Mesodermal cell (in vitro differentiated cells): ENCODE measurements around the gene ELP4.
"Not testable (repeated sequence)": the region's sequence is repeated elsewhere in the genome, so short reads cannot be mapped to it uniquely, and the experiment has no call there.

Experiments
- H3K27ac ChIP-seq: 2 replicates; pipeline ENCODE4 v1.7.0; 2013; ENCODE audit warnings: mild to moderate bottlenecking, low read depth, low read length, moderate library complexity; ENCODE audit not compliant: severe bottlenecking
- H3K36me3 ChIP-seq: 2 replicates; pipeline ENCODE4 v1.7.1; 2013; ENCODE audit warnings: mild to moderate bottlenecking, low read length, moderate library complexity; ENCODE audit not compliant: control insufficient read depth, insufficient read depth
- H3K4me1 ChIP-seq: one replicate; pipeline ENCODE4 v1.7.1; 2013; ENCODE audit warnings: mild to moderate bottlenecking, low read length; ENCODE audit not compliant: insufficient read depth, control insufficient read depth, poor library complexity, severe bottlenecking
- H3K4me3 ChIP-seq: 2 replicates; pipeline ENCODE4 v1.7.0; 2013; ENCODE audit warnings: low read length, control low read depth, mild to moderate bottlenecking; ENCODE audit not compliant: insufficient read depth, poor library complexity, severe bottlenecking; ENCODE audit errors: extremely low read depth
- H3K9me3 ChIP-seq: 2 replicates; pipeline ENCODE4 v1.7.1; 2013; ENCODE audit warnings: mild to moderate bottlenecking, low read length, moderate library complexity; ENCODE audit not compliant: control insufficient read depth
- WGBS, 2 experiments: methylation state at CpG; one replicate each; pipeline ENCODE4 v1.1.5; 2013; ENCODE audit warnings: missing lambda C conversion rate in 2 of 2; ENCODE audit not compliant: insufficient coverage in 2 of 2; 5-methylcytosine and 5-hydroxymethylcytosine counted together

The ELP4 gene

GRCh38 chr11:31664954-31665353, 155.4 kb downstream of the ELP4 start:
- H3K36me3 ChIP-seq, result no peaks in the 10 kb centered on the region
- no peaks in the 10 kb centered on the region for H3K9me3 ChIP-seq
- 86 to 100% methylated on average over 1 of the region's 3 CpGs for WGBS, 2 experiments
- H3K4me1 ChIP-seq, result no peaks in the 10 kb centered on the region
- H3K4me3 ChIP-seq, result no peak overlapping the region
- no peak overlapping the region for H3K27ac ChIP-seq

GRCh38 chr11:31671681-31672080, 162.1 kb downstream of the ELP4 start:
- 90 to 100% methylated on average over 1 of the region's 2 CpGs for WGBS, 2 experiments
- Histone ChIP-seq H3K4me3 (no peak overlapping the region), H3K27ac (no peak overlapping the region), H3K9me3 (no peaks in the 10 kb centered on the region), H3K4me1 (no peaks in the 10 kb centered on the region), H3K36me3 (no peaks in the 10 kb centered on the region)

DNA sequence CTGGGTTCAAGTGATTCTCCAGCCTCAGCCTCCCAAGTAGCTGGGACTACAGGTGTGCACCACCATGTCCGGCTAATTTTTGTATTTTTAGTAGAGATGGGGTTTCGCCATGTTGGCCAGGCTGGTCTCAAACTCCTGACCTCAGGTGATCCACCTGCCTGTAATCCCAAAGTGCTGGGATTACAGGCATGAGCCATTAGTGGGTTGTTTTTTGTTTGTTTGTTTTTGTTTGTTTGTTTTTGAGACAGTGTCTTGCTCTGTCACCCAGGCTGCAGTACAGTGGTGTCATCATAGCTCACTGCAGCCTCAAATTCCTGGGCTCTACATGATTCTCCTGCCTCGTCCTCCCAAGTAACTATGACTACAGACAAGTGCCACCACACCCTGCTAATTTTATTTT, 163.5 kb downstream of the ELP4 start:
- H3K4me3 ChIP-seq, H3K27ac ChIP-seq, H3K9me3 ChIP-seq, H3K4me1 ChIP-seq, H3K36me3 ChIP-seq: not testable (repeated sequence)
- 67% methylated on average over 1 of the region's 3 CpGs; no CpG with 5 or more reads in 1 of the 2 experiments for WGBS, 2 experiments

DNA sequence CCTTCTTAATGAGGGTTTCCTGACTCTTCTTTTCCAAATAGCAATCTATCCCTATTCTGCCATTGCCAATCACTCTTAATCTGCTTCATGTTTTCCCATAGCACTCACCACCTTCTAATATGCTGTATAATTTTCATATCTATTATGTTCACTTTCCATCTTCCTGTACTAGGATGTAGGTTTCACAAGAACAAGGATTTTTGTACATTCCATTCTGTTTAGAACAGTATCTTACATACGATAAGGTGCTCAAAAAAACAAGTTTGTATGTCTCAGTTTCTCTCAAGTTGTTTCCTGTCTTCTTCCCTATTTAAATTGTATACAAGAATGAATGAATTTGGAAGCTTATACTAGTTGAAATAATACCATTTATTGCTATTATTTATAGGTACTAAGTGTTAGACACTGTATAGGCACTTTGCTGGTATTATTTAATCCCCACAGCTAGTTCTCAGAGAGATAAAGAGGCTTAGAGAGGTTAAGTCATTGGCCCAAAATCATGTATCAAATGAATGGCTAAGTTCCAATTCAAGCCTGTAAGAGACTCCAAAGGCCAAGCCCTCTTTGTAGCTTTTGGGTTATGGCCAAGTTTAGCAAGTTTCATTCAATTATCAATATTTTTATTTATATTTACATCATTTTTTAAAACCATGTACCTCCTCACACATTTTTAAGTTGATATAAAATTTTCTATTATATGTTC, 166.9 kb downstream of the ELP4 start:
- H3K4me1 ChIP-seq, result no peaks in the 10 kb centered on the region
- no peak overlapping the region for H3K27ac ChIP-seq
- H3K9me3 ChIP-seq, result no peaks in the 10 kb centered on the region
- H3K36me3 ChIP-seq, result no peaks in the 10 kb centered on the region
- no CpG with 5 or more reads among the region's 1 CpG for WGBS, 2 experiments
- H3K4me3 ChIP-seq, result no peak overlapping the region

DNA sequence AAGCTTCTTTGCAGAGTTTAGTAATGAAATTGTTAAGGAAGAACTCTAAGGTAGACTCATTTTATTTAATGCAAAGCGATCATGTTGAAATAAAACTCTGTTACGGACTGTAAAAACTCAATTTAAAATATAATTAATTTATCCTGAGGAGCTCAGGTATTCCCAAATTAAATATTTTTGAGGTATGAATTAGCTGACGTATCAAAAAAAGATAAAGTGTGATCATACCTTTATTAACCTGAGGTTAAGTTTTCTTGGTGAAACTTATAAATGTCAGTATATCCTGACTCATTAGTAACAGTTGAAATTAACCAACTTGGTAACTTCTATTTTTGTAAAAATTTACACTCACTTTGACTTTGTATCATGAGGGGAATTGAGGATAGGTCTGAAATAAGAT, 171.2 kb downstream of the ELP4 start:
- Histone ChIP-seq H3K4me1 (no peaks in the 10 kb centered on the region), H3K27ac (no peak overlapping the region), H3K4me3 (no peak overlapping the region), H3K36me3 (no peaks in the 10 kb centered on the region), H3K9me3 (no peaks in the 10 kb centered on the region)
- WGBS, 2 experiments, result no CpG with 5 or more reads among the region's 3 CpGs

DNA sequence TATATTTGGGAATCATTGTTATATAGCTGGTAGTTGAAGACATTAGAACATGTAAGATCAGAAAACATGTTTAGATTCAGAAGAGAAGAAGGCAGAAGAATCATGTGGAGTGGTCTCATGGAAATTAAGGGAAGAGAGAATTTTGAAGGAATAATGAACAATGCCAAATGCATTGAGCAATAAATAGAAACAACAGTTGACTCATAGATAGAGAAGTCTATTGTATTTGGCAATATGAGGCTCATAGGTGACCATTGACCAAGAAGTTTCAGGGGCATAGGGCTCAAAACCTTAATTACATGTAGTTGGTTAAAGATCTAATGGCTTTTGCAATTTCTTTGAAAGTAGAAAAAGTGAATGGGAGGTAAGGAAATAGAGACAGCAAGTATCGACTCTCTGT, 177.7 kb downstream of the ELP4 start:
- Histone ChIP-seq H3K9me3 (no peaks in the 10 kb centered on the region), H3K27ac (no peak overlapping the region), H3K4me1 (no peaks in the 10 kb centered on the region), H3K36me3 (no peaks in the 10 kb centered on the region), H3K4me3 (no peak overlapping the region)
- no CpG with 5 or more reads among the region's 1 CpG for WGBS, 2 experiments

- Histone ChIP-seq H3K4me3 (no peak overlapping the region), H3K4me1 (no peaks in the 10 kb centered on the region), H3K9me3 (no peaks in the 10 kb centered on the region), H3K27ac (no peak overlapping the region), H3K36me3 (no peaks in the 10 kb centered on the region)
- WGBS, 2 experiments, result 95% methylated on average over 3 of the region's 4 CpGs; no CpG with 5 or more reads in 1 of the 2 experiments
Observed at GRCh38 chr11:31687861-31688260, 178.3 kb downstream of the ELP4 start.

- Histone ChIP-seq H3K4me1 (no peaks in the 10 kb centered on the region), H3K4me3 (no peak overlapping the region), H3K36me3 (no peaks in the 10 kb centered on the region), H3K27ac (no peak overlapping the region), H3K9me3 (no peaks in the 10 kb centered on the region)
Observed at GRCh38 chr11:31689559-31689958, 180.0 kb downstream of the ELP4 start.

GRCh38 chr11:31690041-31690440, 180.5 kb downstream of the ELP4 start:
- WGBS, 2 experiments, result 100% methylated on average over 1 of the region's 2 CpGs; no CpG with 5 or more reads in 1 of the 2 experiments
- Histone ChIP-seq H3K9me3 (no peaks in the 10 kb centered on the region), H3K36me3 (no peaks in the 10 kb centered on the region), H3K4me1 (no peaks in the 10 kb centered on the region), H3K27ac (no peak overlapping the region), H3K4me3 (no peak overlapping the region)

DNA sequence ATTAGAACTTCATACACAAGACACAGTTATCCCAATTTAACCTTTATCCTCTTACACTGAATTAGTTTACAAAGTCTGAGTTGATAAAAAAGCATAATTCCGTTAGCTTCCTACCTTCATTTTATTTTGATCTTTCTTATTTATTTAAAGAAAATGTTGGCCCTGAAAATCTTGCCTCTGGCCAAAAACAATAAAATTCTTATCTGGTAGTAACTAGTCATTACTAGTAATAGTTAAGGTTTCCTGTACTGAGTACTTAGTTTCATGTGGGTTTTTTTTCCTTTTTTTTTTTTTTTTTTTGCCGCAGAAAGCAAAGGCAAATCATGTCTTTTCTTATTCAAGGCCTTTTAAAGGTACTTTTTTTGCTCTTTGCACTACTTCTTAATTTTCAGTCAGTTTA, 180.9 kb downstream of the ELP4 start:
- no peak overlapping the region for H3K27ac ChIP-seq
- no peaks in the 10 kb centered on the region for H3K36me3 ChIP-seq
- WGBS, 2 experiments, result no CpG with 5 or more reads among the region's 2 CpGs
- no peaks in the 10 kb centered on the region for H3K4me1 ChIP-seq
- no peak overlapping the region for H3K4me3 ChIP-seq
- no peaks in the 10 kb centered on the region for H3K9me3 ChIP-seq

- Histone ChIP-seq H3K9me3 (no peaks in the 10 kb centered on the region), H3K36me3 (no peaks in the 10 kb centered on the region), H3K27ac (no peak overlapping the region), H3K4me1 (no peaks in the 10 kb centered on the region), H3K4me3 (no peak overlapping the region)
- WGBS, 2 experiments, result 83 to 90% methylated on average over 2 of the region's 2 CpGs
Observed at GRCh38 chr11:31692466-31692865, 182.9 kb downstream of the ELP4 start.
